H1 (cell line): ENCODE results near the gene PHKA1. TPM values are rescaled to one million over a fixed set of nuclear protein-coding genes. Genes with fewer than 3 reads are reported as not detected.

Experiments used
- CTCF ChIA-PET: fragments of 300-600 bp; sonication (Branson Sonifier 250); formaldehyde crosslinking; loops from one replicate; lab custom pipeline; 2021; ENCODE audit not compliant: partially characterized antibody; lab: Charles Lee
- POLR2A ChIA-PET: fragments of 300-600 bp; sonication (Branson Sonifier 250); formaldehyde crosslinking; loops from one replicate; lab custom pipeline; 2021; ENCODE audit warnings: inconsistent platforms; ENCODE audit not compliant: partially characterized antibody; lab: Charles Lee
- DNase-seq, 2 experiments: peaks; one replicate each; pipeline versions ENCODE4 v3.0.0 to v3.0.0-alpha.2; 2010 to 2022; ENCODE audit warnings: low spot score in 2 of 2, low read depth in 1 of 2, mixed read lengths in 1 of 2
- FAIRE-seq: peaks from 2 replicates; lab custom pipeline; 2011; peaks lifted over from hg19 to GRCh38; lab: Jason Lieb, UNC
- H2AFZ ChIP-seq: 2 replicates; pipeline ENCODE4 v1.8.1; 2012; ENCODE audit warnings: low read length, inconsistent platforms
- H2AK5ac ChIP-seq: 2 replicates; pipeline ENCODE4 v1.6.1; 2013; ENCODE audit warnings: low read depth, low read length
- H2BK120ac ChIP-seq: replicated peaks from 2 replicates; pipeline ENCODE3; 2013; ENCODE audit warnings: low read depth, low read length, inconsistent platforms
- H2BK12ac ChIP-seq: 2 replicates; pipeline ENCODE4 v1.6.1; 2013; ENCODE audit warnings: low read depth, low read length
- H2BK15ac ChIP-seq: 2 replicates; pipeline ENCODE4 v1.6.1; 2013; ENCODE audit warnings: low read length
- H2BK20ac ChIP-seq: 2 replicates; pipeline ENCODE4 v1.6.1; 2013; ENCODE audit warnings: low read length
- H2BK5ac ChIP-seq: 2 replicates; pipeline ENCODE4 v1.6.1; 2013; ENCODE audit warnings: low read depth, low read length
- H3K14ac ChIP-seq: 2 replicates; pipeline ENCODE4 v1.6.1; 2013; ENCODE audit warnings: inconsistent platforms; ENCODE audit not compliant: insufficient read length
- H3K18ac ChIP-seq: 2 replicates; pipeline ENCODE4 v1.6.1; 2013; ENCODE audit warnings: low read length; ENCODE audit errors: extremely low read depth
- H3K23ac ChIP-seq: 2 replicates; pipeline ENCODE4 v1.6.1; 2013; ENCODE audit warnings: inconsistent platforms; ENCODE audit not compliant: insufficient read length
- H3K23me2 ChIP-seq: 2 replicates; pipeline ENCODE4 v1.6.1; 2013; ENCODE audit warnings: low read depth, low read length
- H3K27ac ChIP-seq: 2 replicates; pipeline ENCODE4 v1.6.1; 2011; ENCODE audit warnings: low read depth, low read length, inconsistent platforms
- H3K27me3 ChIP-seq, 4 experiments: replicated peaks in 1 of 4; 1 replicate in 1 of 4; 2 replicates in 3 of 4; pipeline versions ENCODE4 v1.6.1 to v1.8.1; 2011 to 2013; ENCODE audit warnings: low read length in 3 of 4, mild to moderate bottlenecking in 3 of 4, inconsistent platforms in 2 of 4, mixed read lengths in 2 of 4, moderate library complexity in 1 of 4; ENCODE audit not compliant: control insufficient read depth in 3 of 4, insufficient read depth in 3 of 4; ENCODE audit errors: extremely low read depth in 1 of 4
- H3K36me3 ChIP-seq, 4 experiments: 2 replicates each; pipeline versions ENCODE4 v1.6.1 to v1.8.1; 2011 to 2013; ENCODE audit warnings: mild to moderate bottlenecking in 4 of 4, low read length in 3 of 4, moderate library complexity in 2 of 4, control low read depth in 1 of 4, inconsistent platforms in 1 of 4; ENCODE audit not compliant: insufficient read depth in 4 of 4, control insufficient read depth in 2 of 4
- H3K4ac ChIP-seq: replicated peaks from 2 replicates; pipeline ENCODE3; 2013; ENCODE audit warnings: low read length, low read depth, mixed read lengths, inconsistent platforms; ENCODE audit not compliant: insufficient read length
- H3K4me1 ChIP-seq, 4 experiments: replicated peaks in 1 of 4; 1 replicate in 1 of 4; 2 replicates in 3 of 4; pipeline versions ENCODE4 v1.6.1 to v1.8.1; 2011 to 2013; ENCODE audit warnings: low read length in 3 of 4, inconsistent platforms in 2 of 4, mixed read lengths in 1 of 4; ENCODE audit not compliant: insufficient read depth in 4 of 4, control insufficient read depth in 3 of 4
- H3K4me2 ChIP-seq, 2 experiments: 2 replicates each; pipeline versions ENCODE4 v1.6.1 to v1.8.1; 2011 to 2013; ENCODE audit warnings: low read depth in 2 of 2, low read length in 2 of 2, control low read depth in 1 of 2, inconsistent platforms in 1 of 2, mild to moderate bottlenecking in 1 of 2; ENCODE audit not compliant: insufficient read depth in 1 of 2
- H3K4me3 ChIP-seq, 4 experiments: fragments of 200-600, 300-600 bp in 1 of 4; sonication (generic), shearing (Covaris generic), sonication (Bioruptor Twin) in 1 of 4; 2 replicates each; pipeline versions ENCODE4 v1.5.1 to v1.8.1; 2011 to 2016; ENCODE audit warnings: low read length in 4 of 4, low read depth in 3 of 4, control low read depth in 2 of 4, inconsistent platforms in 2 of 4, mild to moderate bottlenecking in 2 of 4, mixed read lengths in 1 of 4, moderate library complexity in 1 of 4; ENCODE audit not compliant: insufficient read depth in 2 of 4; ENCODE audit errors: extremely low read depth in 1 of 4
- H3K56ac ChIP-seq: replicated peaks from 2 replicates; pipeline ENCODE3; 2013; ENCODE audit warnings: low read depth, mild to moderate bottlenecking, mixed read lengths, low read length, inconsistent platforms; ENCODE audit not compliant: insufficient read length
- H3K79me1 ChIP-seq: 2 replicates; pipeline ENCODE4 v1.6.1; 2013; ENCODE audit warnings: low read depth, low read length, control low read depth
- H3K79me2 ChIP-seq, 2 experiments: 2 replicates each; pipeline versions ENCODE4 v1.6.1 to v1.8.1; 2012 to 2013; ENCODE audit warnings: low read length in 2 of 2, mild to moderate bottlenecking in 2 of 2, inconsistent platforms in 1 of 2; ENCODE audit not compliant: insufficient read depth in 2 of 2, control insufficient read depth in 1 of 2
- H3K9ac ChIP-seq, 4 experiments: replicated peaks in 1 of 4; 1 replicate in 1 of 4; 2 replicates in 3 of 4; pipeline versions ENCODE4 v1.6.1 to v1.8.1; 2011 to 2013; ENCODE audit warnings: low read depth in 3 of 4, low read length in 3 of 4, control low read depth in 2 of 4, mild to moderate bottlenecking in 2 of 4, moderate library complexity in 2 of 4, inconsistent platforms in 1 of 4; ENCODE audit errors: extremely low read depth in 1 of 4
- H3K9me3 ChIP-seq, 2 experiments: 2 replicates each; pipeline versions ENCODE4 v1.6.1 to v1.8.1; 2012 to 2013; ENCODE audit warnings: mild to moderate bottlenecking in 2 of 2, moderate library complexity in 2 of 2, control low read depth in 1 of 2, inconsistent platforms in 1 of 2, low read depth in 1 of 2, low read length in 1 of 2, mixed read lengths in 1 of 2; ENCODE audit not compliant: insufficient read depth in 2 of 2
- H4K20me1 ChIP-seq, 2 experiments: replicated peaks in 1 of 2; 2 replicates each; pipeline versions ENCODE3 to v1.8.1; 2011 to 2013; ENCODE audit warnings: inconsistent platforms in 2 of 2, low read length in 2 of 2, mild to moderate bottlenecking in 1 of 2; ENCODE audit not compliant: insufficient read depth in 2 of 2, control insufficient read depth in 1 of 2
- H4K5ac ChIP-seq: 2 replicates; pipeline ENCODE4 v1.6.1; 2013; ENCODE audit warnings: low read length, low read depth, mixed read lengths, inconsistent platforms; ENCODE audit not compliant: insufficient read length
- H4K8ac ChIP-seq: 2 replicates; pipeline ENCODE4 v1.8.0; 2013; ENCODE audit warnings: mild to moderate bottlenecking, moderate library complexity, low read length, inconsistent platforms; ENCODE audit not compliant: insufficient read depth; ENCODE audit errors: extremely low read depth
- H4K91ac ChIP-seq: replicated peaks from 2 replicates; pipeline ENCODE3; 2013; ENCODE audit warnings: low read length, mixed read lengths, inconsistent platforms; ENCODE audit not compliant: insufficient read length
- JUN ChIP-seq: IDR thresholded peaks from 2 replicates; pipeline ENCODE4 v1.6.1; 2011; ENCODE audit warnings: low read depth, mild to moderate bottlenecking, improper control_type of control experiment, low read length
- SUZ12 ChIP-seq: fragments of 200-600 bp; sonication (generic); IDR thresholded peaks from 2 replicates; pipeline ENCODE4 v1.6.1; 2012; ENCODE audit warnings: mild to moderate bottlenecking, inconsistent platforms, low read length, moderate library complexity, mixed read lengths
- YY1 ChIP-seq: IDR thresholded peaks from 2 replicates; pipeline ENCODE4 v1.6.1; 2011; ENCODE audit warnings: low read depth, mild to moderate bottlenecking, low read length
- WGBS, 2 experiments: shearing (Covaris generic) in 1 of 2; methylation state at CpG; one replicate each; pipeline versions ENCODE4 v1.1.6 to v1.1.7; 2013 to 2015; ENCODE audit warnings: low lambda C conversion rate in 2 of 2, mixed read lengths in 2 of 2, inconsistent platforms in 1 of 2, low coverage in 1 of 2, missing lambda C conversion rate in 1 of 2; ENCODE audit not compliant: insufficient replicate concordance in 2 of 2, insufficient coverage in 1 of 2, insufficient read length in 1 of 2; ENCODE audit errors: extremely low coverage in 1 of 2, missing lambda C conversion rate in 1 of 2; 5-methylcytosine and 5-hydroxymethylcytosine counted together
- polyA plus RNA-seq, 7 experiments: library from polyadenylated mRNA; depleted of rRNA in 3 of 7; stranded (reverse) in 5 of 7; unstranded in 2 of 7; fragments of >200 nt in 5 of 7; fragments of 200-250 nt in 2 of 7; gene quantifications; 1 replicate in 5 of 7; 2 replicates in 1 of 7; 4 replicates in 1 of 7; pipeline versions ENCODE4 v1.2.1 to v1.2.3, GENCODE V29; 2011 to 2013; ENCODE audit warnings: missing spikeins in 2 of 7, mixed read lengths in 2 of 7
- total RNA-seq: library from RNA; stranded (reverse); fragmentation: NEBNext Ultra II Directional; extraction: Animal tissue kit (Norgen Biotek cat#: 25700); gene quantifications from 2 replicates; pipeline ENCODE4 v1.2.1, GENCODE V29; 2021

PHKA1 gene
- total and polyA plus RNA-seq, 2 of the 8 experiments (the other 6 are each of a cell fraction or from before 2014, with no cell fraction given): 4.2 to 7.2 TPM

- Histone ChIP-seq H2AFZ (no peak overlapping the region), H3K14ac (no peak overlapping the region), H2BK20ac (no peak overlapping the region), H4K5ac (no peak overlapping the region), H3K18ac (no peak overlapping the region), H3K4me3 (no peak overlapping the region), H2BK5ac (no peak overlapping the region), H3K4me2 (no peak overlapping the region), H2AK5ac (no peak overlapping the region), H3K9ac (no peak overlapping the region), H4K20me1 (no peaks in the 10 kb centered on the region), H3K23ac (no peak overlapping the region), H3K23me2 (no peaks in the 10 kb centered on the region), H3K4me1 (no peaks in the 10 kb centered on the region), H2BK120ac (no peak overlapping the region), H3K36me3 (no peaks in the 10 kb centered on the region), H3K9me3 (no peaks in the 10 kb centered on the region), H3K56ac (no peak overlapping the region), H4K8ac (no peak overlapping the region), H2BK15ac (no peak overlapping the region), H3K27ac (no peak overlapping the region), H3K4ac (no peak overlapping the region), H3K79me1 (no peaks in the 10 kb centered on the region), H3K79me2 (no peaks in the 10 kb centered on the region), H2BK12ac (no peak overlapping the region), H4K91ac (no peak overlapping the region), H3K27me3 (no peaks in the 10 kb centered on the region)
- DNase-seq (no peak), FAIRE-seq (no peak)
- ChIA-PET CTCF (interaction anchor here (0.6 kb wide), 1 partner anchor 1004 kb away, joined by 3 read pairs; the partner anchor contains the start of gene CXCR3), POLR2A (no interaction called here)
- WGBS, 2 experiments: 87% methylated on average over 4 of the region's 4 CpGs; no CpG with 5 or more reads in 1 of the 2 experiments
- TF ChIP-seq YY1: no peak
- TF ChIP-seq JUN: no peak
- TF ChIP-seq SUZ12: no peak
These were observed 92.3 kb downstream of the PHKA1 start for GRCh38 chrX:72621625-72622485.
